ENCODE results near the gene PNPLA3.

- TF ChIP-seq POLR2A (IDR thresholded peaks at IDR 0.05), result no peak
- no peak for TF ChIP-seq POLR2AphosphoS5 (IDR thresholded peaks at IDR 0.05)
- TF ChIP-seq CTCF (IDR thresholded peaks at IDR 0.05), result no peak
These were observed 45.6 kb downstream of the PNPLA3 start for GRCh38 chr22:43969021-43969878.
